ENCODE results near the gene KRT32.

Gene KRT32

GRCh38 chr17:41464173-41464572, 3.0 kb downstream of the KRT32 start:
- TF ChIP-seq POLR2AphosphoS5 (IDR thresholded peaks at IDR 0.05; ENCODE audit: low read depth, low read length) (no peak), TAF1 (IDR thresholded peaks at IDR 0.05; ENCODE audit: borderline replicate concordance, insufficient read depth, low read length) (no peak), REST (IDR thresholded peaks at IDR 0.05; ENCODE audit: insufficient read depth in 1 of 2, low read depth in 2 of 2, low read length in 2 of 2) (peak in 1 of 2 experiments; percentile 50; a peak in 1 of 4 replicates), FOXP2 (optimal IDR thresholded peaks at IDR 0.05; ENCODE audit: borderline replicate concordance, extremely low read depth, extremely low read length, insufficient read depth) (no peak), SIN3A (IDR thresholded peaks at IDR 0.05; ENCODE audit: borderline replicate concordance, insufficient read depth, low read length) (no peak)

- TF ChIP-seq TAF1 (IDR thresholded peaks at IDR 0.05; ENCODE audit: borderline replicate concordance, insufficient read depth, low read length) (no peak), SIN3A (IDR thresholded peaks at IDR 0.05; ENCODE audit: borderline replicate concordance, insufficient read depth, low read length) (no peak), REST (IDR thresholded peaks at IDR 0.05; ENCODE audit: insufficient read depth in 1 of 2, low read depth in 2 of 2, low read length in 2 of 2) (no peak), POLR2AphosphoS5 (IDR thresholded peaks at IDR 0.05; ENCODE audit: low read depth, low read length) (no peak), FOXP2 (optimal IDR thresholded peaks at IDR 0.05; ENCODE audit: borderline replicate concordance, extremely low read depth, extremely low read length, insufficient read depth) (no peak)
These were observed 3.4 kb downstream of the KRT32 start for GRCh38 chr17:41463746-41464145.

- TF ChIP-seq POLR2AphosphoS5 (IDR thresholded peaks at IDR 0.05; ENCODE audit: low read depth, low read length): no peak
- TF ChIP-seq REST (IDR thresholded peaks at IDR 0.05; ENCODE audit: insufficient read depth in 1 of 2, low read depth in 2 of 2, low read length in 2 of 2): no peak
- no peak for TF ChIP-seq SIN3A (IDR thresholded peaks at IDR 0.05; ENCODE audit: borderline replicate concordance, insufficient read depth, low read length)
- TF ChIP-seq TAF1 (IDR thresholded peaks at IDR 0.05; ENCODE audit: borderline replicate concordance, insufficient read depth, low read length): no peak
- TF ChIP-seq FOXP2 (optimal IDR thresholded peaks at IDR 0.05; ENCODE audit: borderline replicate concordance, extremely low read depth, extremely low read length, insufficient read depth): no peak
These were observed 4.5 kb downstream of the KRT32 start for GRCh38 chr17:41462705-41463104.

- TF ChIP-seq TAF1 (IDR thresholded peaks at IDR 0.05; ENCODE audit: borderline replicate concordance, insufficient read depth, low read length) (no peak), POLR2AphosphoS5 (IDR thresholded peaks at IDR 0.05; ENCODE audit: low read depth, low read length) (no peak), FOXP2 (optimal IDR thresholded peaks at IDR 0.05; ENCODE audit: borderline replicate concordance, extremely low read depth, extremely low read length, insufficient read depth) (no peak), SIN3A (IDR thresholded peaks at IDR 0.05; ENCODE audit: borderline replicate concordance, insufficient read depth, low read length) (no peak), REST (IDR thresholded peaks at IDR 0.05; ENCODE audit: insufficient read depth in 1 of 2, low read depth in 2 of 2, low read length in 2 of 2) (no peak)
These were observed 9.5 kb downstream of the KRT32 start for GRCh38 chr17:41457676-41458075.

GRCh38 chr17:41456204-41456603, 11.0 kb downstream of the KRT32 start:
- no peak for TF ChIP-seq FOXP2 (optimal IDR thresholded peaks at IDR 0.05; ENCODE audit: borderline replicate concordance, extremely low read depth, extremely low read length, insufficient read depth)
- TF ChIP-seq SIN3A (IDR thresholded peaks at IDR 0.05; ENCODE audit: borderline replicate concordance, insufficient read depth, low read length): no peak
- no peak for TF ChIP-seq REST (IDR thresholded peaks at IDR 0.05; ENCODE audit: insufficient read depth in 1 of 2, low read depth in 2 of 2, low read length in 2 of 2)
- no peak for TF ChIP-seq POLR2AphosphoS5 (IDR thresholded peaks at IDR 0.05; ENCODE audit: low read depth, low read length)
- no peak for TF ChIP-seq TAF1 (IDR thresholded peaks at IDR 0.05; ENCODE audit: borderline replicate concordance, insufficient read depth, low read length)
